K562 (cell line): Measurements from ENCODE around the gene ACADM. TPM values are rescaled to one million over a fixed set of nuclear protein-coding genes. Genes with fewer than 3 reads are reported as not detected.
"Not testable (repeated sequence)": the region's sequence is repeated elsewhere in the genome, so short reads cannot be mapped to it uniquely, and the experiment has no call there.

Experiments used
- ATAC-seq: fragments of 200-7000 bp; cut with Tn5 transposase; 3 replicates; pipeline ENCODE4 v1.9.1; 2020; ENCODE audit warnings: moderate library complexity
- BruUV-seq: library from RNA; stranded (reverse); fragments of 400-500 nt; replicated peaks from 2 replicates; lab custom pipeline; 2021; lab: Mats Ljungman, UMichigan
- CTCF ChIA-PET: fragments of 300-600 bp; formaldehyde crosslinking; extraction: SDS; loops from one replicate; lab custom pipeline; 2021; ENCODE audit warnings: low intra/inter-chr PET ratio; lab: Yijun Ruan, JAX
- POLR2A ChIA-PET: fragments of 300-600, 350-650 bp; sonication (Branson Sonifier 250); formaldehyde crosslinking; extraction: SDS; loops from one replicate; lab custom pipeline; 2021; ENCODE audit warnings: antibody characterized with exemption, inconsistent platforms; lab: Yijun Ruan, JAX
- DNase-seq, 4 experiments: peaks; one replicate each; pipeline versions ENCODE4 v3.0.0 to v3.0.0-alpha.2; 2011 to 2018; ENCODE audit warnings: low spot score in 3 of 4, mixed read lengths in 3 of 4; ENCODE audit errors: extremely low read depth in 1 of 4
- FAIRE-seq: peaks from 2 replicates; lab custom pipeline; 2011; peaks lifted over from hg19 to GRCh38; lab: Jason Lieb, UNC
- H2AFZ ChIP-seq: 2 replicates; pipeline ENCODE4 v1.6.0; 2011; ENCODE audit warnings: low read depth, low read length, control low read depth, inconsistent platforms
- H3K27ac ChIP-seq: fragments of 200-600 bp; 3 replicates; pipeline ENCODE4 v1.8.0; 2011; ENCODE audit warnings: low read depth, mild to moderate bottlenecking, control low read depth, inconsistent platforms, low read length, moderate library complexity, mixed read lengths; ENCODE audit errors: extremely low read depth
- H3K27me3 ChIP-seq, 2 experiments: fragments of 300-600 bp in 1 of 2; 2 replicates in 1 of 2; 3 replicates in 1 of 2; pipeline versions ENCODE4 v1.6.0 to v1.8.0; 2011; ENCODE audit warnings: inconsistent platforms in 2 of 2, low read length in 2 of 2, mild to moderate bottlenecking in 1 of 2, mixed read lengths in 1 of 2, moderate library complexity in 1 of 2; ENCODE audit not compliant: control insufficient read depth in 2 of 2, insufficient read depth in 2 of 2
- H3K36me3 ChIP-seq: fragments of 300-600 bp; 3 replicates; pipeline ENCODE4 v1.8.0; 2011; ENCODE audit warnings: mild to moderate bottlenecking, low read length, inconsistent platforms; ENCODE audit not compliant: control insufficient read depth, insufficient read depth
- H3K4me1 ChIP-seq, 2 experiments: fragments of 200-600 bp in 1 of 2; replicated peaks in 1 of 2; 2 replicates in 1 of 2; 3 replicates in 1 of 2; pipeline versions ENCODE4 v1.5.1 to v1.8.0; 2011; ENCODE audit warnings: inconsistent platforms in 2 of 2, low read length in 2 of 2, mild to moderate bottlenecking in 1 of 2, mixed read lengths in 1 of 2, moderate library complexity in 1 of 2; ENCODE audit not compliant: control insufficient read depth in 2 of 2, insufficient read depth in 2 of 2
- H3K4me2 ChIP-seq: 2 replicates; pipeline ENCODE4 v1.6.1; 2011; ENCODE audit warnings: low read length, control low read depth, inconsistent platforms, mixed read lengths; ENCODE audit not compliant: insufficient read depth
- H3K4me3 ChIP-seq: fragments of 200-600 bp; sonication (generic), shearing (Covaris generic); 2 replicates; pipeline ENCODE4 v1.5.1; 2016; ENCODE audit warnings: control low read depth, inconsistent platforms
- H3K79me2 ChIP-seq: fragments of 200-600 bp; 3 replicates; pipeline ENCODE4 v1.8.0; 2011; ENCODE audit warnings: low read length, inconsistent platforms; ENCODE audit not compliant: control insufficient read depth, insufficient read depth
- H3K9ac ChIP-seq, 2 experiments: 2 replicates each; pipeline versions ENCODE4 v1.6.0 to v1.6.1; 2011; ENCODE audit warnings: low read depth in 2 of 2, low read length in 2 of 2, control low read depth in 1 of 2, inconsistent platforms in 1 of 2, mild to moderate bottlenecking in 1 of 2, mixed read lengths in 1 of 2; ENCODE audit not compliant: insufficient read depth in 1 of 2
- H3K9me1 ChIP-seq: one replicate; pipeline ENCODE4 v1.6.0; 2011; ENCODE audit warnings: inconsistent platforms, mild to moderate bottlenecking, low read length, moderate library complexity; ENCODE audit not compliant: control insufficient read depth, insufficient read depth
- H3K9me3 ChIP-seq: replicated peaks from 2 replicates; pipeline ENCODE4 v1.5.1; 2011; ENCODE audit warnings: low read depth, low read length, inconsistent platforms; ENCODE audit not compliant: control insufficient read depth, insufficient read depth
- H4K20me1 ChIP-seq: replicated peaks from 2 replicates; pipeline ENCODE4 v1.6.1; 2011; ENCODE audit warnings: low read length, inconsistent platforms, mixed read lengths; ENCODE audit not compliant: control insufficient read depth, insufficient read depth
- ATF1 ChIP-seq, 2 experiments: fragments of 450-650 bp in 1 of 2; IDR thresholded peaks; 2 replicates each; pipeline ENCODE4 v1.6.1; 2016; ENCODE audit warnings: missing compliant biosample characterization in 1 of 2, missing genetic modification characterization in 1 of 2
- DNMT1 ChIP-seq: fragments of 450-650 bp; IDR thresholded peaks from 2 replicates; pipeline ENCODE4 v1.6.1; 2016; ENCODE audit warnings: antibody characterized with exemption, mild to moderate bottlenecking
- HIVEP1 ChIP-seq: fragments of 250-450 bp; sonication (Bioruptor Pico); IDR thresholded peaks from 2 replicates; pipeline ENCODE4 v1.4.0; 2020; ENCODE audit warnings: mild to moderate bottlenecking
- KLF16 ChIP-seq: IDR thresholded peaks from 2 replicates; pipeline ENCODE4 v1.6.1; 2016; ENCODE audit warnings: antibody characterized with exemption
- SRSF3 ChIP-seq: fragments of 200-400 bp; formaldehyde crosslinking; IDR thresholded peaks from 2 replicates; pipeline ENCODE4 v1.6.1; 2016; ENCODE audit warnings: mild to moderate bottlenecking, low read length, moderate library complexity; ENCODE audit not compliant: insufficient read depth
- ZBTB8A ChIP-seq: fragments of 450-650 bp; IDR thresholded peaks from 2 replicates; pipeline ENCODE4 v1.6.1; 2018; ENCODE audit warnings: mild to moderate bottlenecking, moderate library complexity; ENCODE audit not compliant: partially characterized antibody
- ZNF436 ChIP-seq: fragments of 250-450, 450-650 bp; sonication (Bioruptor Pico); formaldehyde crosslinking; IDR thresholded peaks from 2 replicates; pipeline ENCODE4 v1.7.0; 2020; ENCODE audit warnings: mild to moderate bottlenecking
- ZNF830 ChIP-seq: fragments of 250-450 bp; sonication (Bioruptor Pico); IDR thresholded peaks from 2 replicates; pipeline ENCODE4 v1.5.0; 2021; ENCODE audit warnings: mild to moderate bottlenecking
- WGBS: fragments of 100-300 bp; shearing (Covaris generic); methylation state at CpG from one replicate; pipeline ENCODE4 v1.1.6; 2016; ENCODE audit warnings: low coverage, mixed read lengths; ENCODE audit not compliant: insufficient coverage; ENCODE audit errors: missing lambda C conversion rate; 5-methylcytosine and 5-hydroxymethylcytosine counted together
- in situ Hi-C: fragments of 300-500 bp; cut with MboI; formaldehyde crosslinking; loops from 4 replicates; pipeline ENCODE4 v1.15.0; 2018; ENCODE audit warnings: inconsistent platforms, mixed read lengths
- intact Hi-C: fragments of 100-400 bp; cut with micrococcal nuclease; formaldehyde crosslinking; loops from 2 replicates; pipeline ENCODE4 v1.14.2; 2022
- polyA plus RNA-seq, 8 experiments: library from polyadenylated mRNA; depleted of rRNA in 4 of 8; stranded (reverse) in 5 of 8; unstranded in 3 of 8; fragments of >200 nt; fragmentation: Nextera tagmentation in 2 of 8; fragmentation: Illumina TruSeq in 1 of 8; extraction: Ambion mirVana in 2 of 8; extraction: Trizol in 1 of 8; gene quantifications; 2 replicates each; pipeline versions ENCODE4 v1.2.1 to v1.2.3, GENCODE V29; 2011 to 2014; ENCODE audit warnings: inconsistent platforms in 1 of 8, missing spikeins in 1 of 8
- total RNA-seq, 7 experiments: library from RNA; depleted of rRNA in 6 of 7; stranded (reverse); fragments of >200 nt in 6 of 7; fragmentation: Illumina TruSeq in 2 of 7; extraction: Trizol in 2 of 7; gene quantifications; 2 replicates each; pipeline versions ENCODE4 v1.2.1 to v1.2.3, GENCODE V29; 2011 to 2021; ENCODE audit warnings: low replicate concordance in 1 of 7
- TF ChIP-seq, protein P1 (sequence below), 2 experiments: fragments of 450-650 bp; IDR thresholded peaks; 2 replicates each; pipeline ENCODE4 v1.6.1; 2016

Gene ACADM
- total and polyA plus RNA-seq, 9 of the 15 experiments (the other 6 are each of a cell fraction or from before 2014, with no cell fraction given): 82.5 to 156 (median 123) TPM

DNA sequence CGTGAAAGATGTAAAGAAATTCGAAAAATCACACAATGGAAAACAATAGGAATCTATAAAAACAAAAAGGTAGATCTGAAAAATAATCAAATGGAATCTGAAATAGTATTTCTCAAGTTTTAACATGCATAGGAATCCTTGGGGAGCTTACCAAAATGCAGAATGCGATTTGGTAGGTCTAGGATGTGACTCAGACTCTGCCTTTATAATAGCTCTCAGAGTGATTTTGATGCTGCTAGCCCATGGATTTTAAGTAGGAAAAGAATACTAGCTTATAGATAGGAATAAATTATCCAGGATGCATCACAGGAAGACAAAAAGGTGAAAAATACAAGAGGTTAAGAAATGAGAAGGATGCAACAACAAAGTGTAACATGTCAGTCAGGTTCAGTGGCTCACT is 47.5 kb downstream of the ACADM start:
- no peak for ATAC-seq
- no peak for DNase-seq
- in situ Hi-C loops (no loop called here), intact Hi-C loops (no loop called here)
- no peak for TF ChIP-seq ZNF830 (CRISPR knock-in tag)
- TF ChIP-seq ZNF436 (CRISPR knock-in tag): no peak
- no peak for TF ChIP-seq HIVEP1
- TF ChIP-seq, protein P1, sequence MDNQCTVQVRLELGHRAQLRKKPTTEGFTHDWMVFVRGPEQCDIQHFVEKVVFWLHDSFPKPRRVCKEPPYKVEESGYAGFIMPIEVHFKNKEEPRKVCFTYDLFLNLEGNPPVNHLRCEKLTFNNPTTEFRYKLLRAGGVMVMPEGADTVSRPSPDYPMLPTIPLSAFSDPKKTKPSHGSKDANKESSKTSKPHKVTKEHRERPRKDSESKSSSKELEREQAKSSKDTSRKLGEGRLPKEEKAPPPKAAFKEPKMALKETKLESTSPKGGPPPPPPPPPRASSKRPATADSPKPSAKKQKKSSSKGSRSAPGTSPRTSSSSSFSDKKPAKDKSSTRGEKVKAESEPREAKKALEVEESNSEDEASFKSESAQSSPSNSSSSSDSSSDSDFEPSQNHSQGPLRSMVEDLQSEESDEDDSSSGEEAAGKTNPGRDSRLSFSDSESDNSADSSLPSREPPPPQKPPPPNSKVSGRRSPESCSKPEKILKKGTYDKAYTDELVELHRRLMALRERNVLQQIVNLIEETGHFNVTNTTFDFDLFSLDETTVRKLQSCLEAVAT (IDR thresholded peaks at IDR 0.05): no peak
- no peak for TF ChIP-seq SRSF3
- no peak for TF ChIP-seq DNMT1
- TF ChIP-seq ATF1 (CRISPR knock-in tag; IDR thresholded peaks at IDR 0.05): no peak
- TF ChIP-seq ATF1 (tag; IDR thresholded peaks at IDR 0.05): no peak
- TF ChIP-seq KLF16: no peak
- no peak for TF ChIP-seq ZBTB8A
- H4K20me1 ChIP-seq: no peaks in the 10 kb centered on the region
- H3K9ac ChIP-seq: no peak overlapping the region
- ChIA-PET POLR2A (interaction anchor here (1.7 kb wide), 1 partner anchor 13 kb away, joined by 3 read pairs; no protein-coding TSS in a partner anchor), CTCF (no interaction called here)
- no peak overlapping the region for H3K27ac ChIP-seq
- no peak overlapping the region for H2AFZ ChIP-seq
- no peak overlapping the region for H3K4me2 ChIP-seq
- H3K9me3 ChIP-seq: no peaks in the 10 kb centered on the region; the same call in 1 of the 2 replicates
- no peaks in the 10 kb centered on the region for H3K79me2 ChIP-seq
- H3K9me1 ChIP-seq: no peaks in the 10 kb centered on the region
- no peaks in the 10 kb centered on the region for H3K27me3 ChIP-seq
- FAIRE-seq: no peak
- no peaks in the 10 kb centered on the region; a peak in 2 of 5 replicates for H3K4me1 ChIP-seq
- 21% methylated on average over 3 of the region's 3 CpGs for WGBS
- H3K36me3 ChIP-seq: no peaks in the 10 kb centered on the region
- no TSS peak for BruUV-seq
- H3K4me3 ChIP-seq: no peak overlapping the region

DNA sequence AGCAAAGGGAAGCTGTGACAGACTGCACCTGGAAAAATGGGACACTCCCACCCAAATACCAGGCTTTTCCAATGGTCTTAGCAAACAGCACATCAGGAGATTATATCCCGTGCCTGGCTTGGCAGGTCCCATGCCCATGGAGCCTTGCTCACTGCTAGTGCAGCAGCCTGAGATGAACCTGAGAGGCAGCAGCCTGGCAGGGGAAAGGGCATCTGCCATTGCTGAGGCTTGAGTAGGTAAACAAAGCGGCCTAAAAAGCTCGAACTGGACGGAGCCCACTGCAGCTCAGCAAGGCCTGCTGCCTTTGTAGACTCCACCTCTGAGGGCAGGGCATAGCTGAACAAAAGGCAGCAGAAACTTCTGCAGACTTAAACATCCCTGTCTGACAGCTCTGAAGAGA is 53.3 kb downstream of the ACADM start:
- H3K36me3 ChIP-seq, intact Hi-C loops, H3K27me3 ChIP-seq, H3K4me2 ChIP-seq, H3K27ac ChIP-seq, H2AFZ ChIP-seq, FAIRE-seq, H3K9me3 ChIP-seq, ATAC-seq, H3K4me1 ChIP-seq, H4K20me1 ChIP-seq, H3K79me2 ChIP-seq, CTCF ChIA-PET, H3K9ac ChIP-seq, H3K9me1 ChIP-seq, H3K4me3 ChIP-seq, DNase-seq, in situ Hi-C loops, BruUV-seq: not testable (repeated sequence)
- 61% methylated on average over 4 of the region's 4 CpGs for WGBS
- POLR2A ChIA-PET: interaction anchor here (0.6 to 2.2 kb wide), 2 partner anchors 10 kb away, joined by 3 to 8 read pairs; no protein-coding TSS in a partner anchor

DNA sequence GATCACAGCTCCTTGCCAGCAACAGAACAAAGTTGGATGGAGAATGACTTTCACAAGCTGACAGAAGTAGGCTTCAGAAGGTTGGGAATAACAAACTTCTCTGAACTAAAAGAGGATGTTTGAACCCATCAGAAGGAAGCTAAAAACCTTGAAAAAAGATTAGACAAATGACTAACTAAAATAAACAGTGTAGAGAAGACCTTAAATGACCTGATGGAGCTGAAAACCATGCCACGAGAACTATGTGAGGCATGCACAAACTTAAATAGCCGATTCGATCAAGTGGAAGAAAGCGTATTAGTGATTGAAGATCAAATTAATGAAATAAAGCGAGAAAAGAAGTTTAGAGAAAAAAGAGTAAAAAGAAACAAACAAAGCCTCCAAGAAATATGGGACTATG is 54.2 kb downstream of the ACADM start:
- H3K9me1 ChIP-seq, H4K20me1 ChIP-seq, H3K27ac ChIP-seq, intact Hi-C loops, H3K36me3 ChIP-seq, FAIRE-seq, H3K4me1 ChIP-seq, H2AFZ ChIP-seq, ATAC-seq, DNase-seq, H3K9me3 ChIP-seq, H3K79me2 ChIP-seq, CTCF ChIA-PET, H3K4me2 ChIP-seq, in situ Hi-C loops, H3K4me3 ChIP-seq, BruUV-seq, H3K9ac ChIP-seq, H3K27me3 ChIP-seq: not testable (repeated sequence)
- 86% methylated on average over 5 of the region's 5 CpGs for WGBS
- POLR2A ChIA-PET: interaction anchor here (2.2 kb wide), 1 partner anchor 11 kb away, joined by 8 read pairs; no protein-coding TSS in a partner anchor
